Hematopoietic multipotent progenitor cell treated with erythropoietin and hydrocortisone succinate and interleukin-3 and kit ligand, for 15 days (in vitro differentiated cells): ENCODE results near the gene DCC.

ENCODE experiments used
- DNase-seq: peaks from one replicate; pipeline ENCODE4 v3.0.0-alpha.2; 2015; ENCODE audit warnings: low spot score

Gene DCC

GRCh38 chr18:53521068-53521467 lies 1181.1 kb downstream of the DCC start:
- no peak for DNase-seq

- DNase-seq: no peak
Observed at GRCh38 chr18:53526101-53526870, 1186.3 kb downstream of the DCC start.

- DNase-seq: no peak
Observed at GRCh38 chr18:53527365-53527764, 1187.4 kb downstream of the DCC start.

- no peak for DNase-seq
Observed at GRCh38 chr18:53531187-53531586, 1191.2 kb downstream of the DCC start.

- DNase-seq: no peak
Observed at GRCh38 chr18:53531896-53532295, 1191.9 kb downstream of the DCC start.

- DNase-seq: no peak
Observed at GRCh38 chr18:53534203-53534602, 1194.2 kb downstream of the DCC start.

- no peak for DNase-seq
Observed at GRCh38 chr18:53534695-53535094, 1194.7 kb downstream of the DCC start.

GRCh38 chr18:53536908-53537307 lies 1196.9 kb downstream of the DCC start:
- DNase-seq: no peak

GRCh38 chr18:53541924-53542323 lies 1201.9 kb downstream of the DCC start:
- no peak for DNase-seq

GRCh38 chr18:53543711-53544110 lies 1203.7 kb downstream of the DCC start:
- no peak for DNase-seq

GRCh38 chr18:53544917-53545316 lies 1204.9 kb downstream of the DCC start:
- DNase-seq: no peak

- DNase-seq: no peak
Observed at GRCh38 chr18:53551868-53552426, 1212.0 kb downstream of the DCC start.

GRCh38 chr18:53553030-53553429 lies 1213.0 kb downstream of the DCC start:
- DNase-seq: no peak

- no peak for DNase-seq
Observed at GRCh38 chr18:53556450-53556849, 1216.5 kb downstream of the DCC start.

GRCh38 chr18:53560546-53560945 lies 1220.5 kb downstream of the DCC start:
- no peak for DNase-seq

GRCh38 chr18:53566626-53567025 lies 1226.6 kb downstream of the DCC start:
- no peak for DNase-seq

GRCh38 chr18:53567929-53568574 lies 1228.1 kb downstream of the DCC start:
- no peak for DNase-seq
